Progenitor cell of endocrine pancreas (in vitro differentiated cells): ENCODE data around the gene PPP2R1B. TPM values are rescaled to one million over a fixed set of nuclear protein-coding genes. Genes with fewer than 3 reads are reported as not detected.
A peak's percentile ranks its signal among the peaks of the same experiment; 100 is the strongest.

ENCODE experiments used
- DNase-seq: peaks from one replicate; pipeline ENCODE4 v3.0.0; 2021; ENCODE audit warnings: low spot score; ENCODE audit not compliant: unreplicated experiment
- H3K27ac Mint-ChIP-seq: 2 replicates; pipeline ENCODE4 v1.8.0; 2021; ENCODE audit warnings: mild to moderate bottlenecking, moderate library complexity, mixed read lengths
- H3K27me3 Mint-ChIP-seq: 2 replicates; pipeline ENCODE4 v1.8.0; 2021; ENCODE audit warnings: mixed read lengths
- H3K36me3 Mint-ChIP-seq: 2 replicates; pipeline ENCODE4 v1.8.0; 2022; ENCODE audit warnings: mixed read lengths; ENCODE audit not compliant: insufficient read depth
- H3K4me1 Mint-ChIP-seq: 2 replicates; pipeline ENCODE4 v1.8.0; 2021; ENCODE audit warnings: low read depth, mixed read lengths
- H3K4me3 Mint-ChIP-seq: 2 replicates; pipeline ENCODE4 v1.8.0; 2021; ENCODE audit warnings: low read depth, mild to moderate bottlenecking, moderate library complexity, mixed read lengths
- H3K9me3 Mint-ChIP-seq: 2 replicates; pipeline ENCODE4 v1.8.0; 2021; ENCODE audit warnings: low read depth, mixed read lengths
- total RNA-seq: library from RNA; stranded (reverse); gene quantifications from 2 replicates; pipeline ENCODE4 v1.2.1, GENCODE V29; 2021
- TF ChIP-seq, protein P1 (sequence below): fragments of 200-600 bp; sonication (generic); IDR thresholded peaks from one replicate; pipeline ENCODE4 v1.5.0; 2021; ENCODE audit warnings: antibody characterized with exemption, mild to moderate bottlenecking; ENCODE audit not compliant: unreplicated experiment

Gene PPP2R1B
- total RNA-seq, 1 donor from 2014 or later, result 92.6 TPM

DNA sequence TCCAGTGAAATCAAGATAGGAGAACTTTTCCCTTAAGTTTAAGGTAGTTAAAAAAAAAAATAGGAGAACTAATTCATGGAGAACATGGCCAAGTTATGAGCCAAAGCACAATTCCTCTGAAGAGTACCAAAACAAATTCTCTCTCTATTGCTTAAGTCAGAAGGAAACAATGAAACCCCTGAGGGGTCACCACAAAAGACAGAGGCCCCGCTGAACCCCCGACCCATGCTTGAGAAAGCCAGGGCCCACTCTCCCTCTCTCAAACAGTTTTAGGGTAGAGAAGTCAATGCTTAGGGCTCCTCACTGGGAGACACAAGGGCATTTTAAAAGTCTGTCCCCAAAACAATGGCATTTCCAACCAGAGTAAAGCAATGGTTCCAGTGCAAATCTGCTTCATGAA is 26.9 kb downstream of the PPP2R1B start:
- Mint-ChIP-seq H3K4me3 (no peak overlapping the region), H3K36me3 (peaks cover 25% of the 10 kb centered on the region), H3K9me3 (no peaks in the 10 kb centered on the region), H3K27ac (peak overlapping the region; percentile 54), H3K27me3 (no peaks in the 10 kb centered on the region), H3K4me1 (peaks cover 19% of the 10 kb centered on the region)
- DNase-seq, result no peak
- TF ChIP-seq, protein P1, sequence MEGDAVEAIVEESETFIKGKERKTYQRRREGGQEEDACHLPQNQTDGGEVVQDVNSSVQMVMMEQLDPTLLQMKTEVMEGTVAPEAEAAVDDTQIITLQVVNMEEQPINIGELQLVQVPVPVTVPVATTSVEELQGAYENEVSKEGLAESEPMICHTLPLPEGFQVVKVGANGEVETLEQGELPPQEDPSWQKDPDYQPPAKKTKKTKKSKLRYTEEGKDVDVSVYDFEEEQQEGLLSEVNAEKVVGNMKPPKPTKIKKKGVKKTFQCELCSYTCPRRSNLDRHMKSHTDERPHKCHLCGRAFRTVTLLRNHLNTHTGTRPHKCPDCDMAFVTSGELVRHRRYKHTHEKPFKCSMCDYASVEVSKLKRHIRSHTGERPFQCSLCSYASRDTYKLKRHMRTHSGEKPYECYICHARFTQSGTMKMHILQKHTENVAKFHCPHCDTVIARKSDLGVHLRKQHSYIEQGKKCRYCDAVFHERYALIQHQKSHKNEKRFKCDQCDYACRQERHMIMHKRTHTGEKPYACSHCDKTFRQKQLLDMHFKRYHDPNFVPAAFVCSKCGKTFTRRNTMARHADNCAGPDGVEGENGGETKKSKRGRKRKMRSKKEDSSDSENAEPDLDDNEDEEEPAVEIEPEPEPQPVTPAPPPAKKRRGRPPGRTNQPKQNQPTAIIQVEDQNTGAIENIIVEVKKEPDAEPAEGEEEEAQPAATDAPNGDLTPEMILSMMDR, result no peak

DNA sequence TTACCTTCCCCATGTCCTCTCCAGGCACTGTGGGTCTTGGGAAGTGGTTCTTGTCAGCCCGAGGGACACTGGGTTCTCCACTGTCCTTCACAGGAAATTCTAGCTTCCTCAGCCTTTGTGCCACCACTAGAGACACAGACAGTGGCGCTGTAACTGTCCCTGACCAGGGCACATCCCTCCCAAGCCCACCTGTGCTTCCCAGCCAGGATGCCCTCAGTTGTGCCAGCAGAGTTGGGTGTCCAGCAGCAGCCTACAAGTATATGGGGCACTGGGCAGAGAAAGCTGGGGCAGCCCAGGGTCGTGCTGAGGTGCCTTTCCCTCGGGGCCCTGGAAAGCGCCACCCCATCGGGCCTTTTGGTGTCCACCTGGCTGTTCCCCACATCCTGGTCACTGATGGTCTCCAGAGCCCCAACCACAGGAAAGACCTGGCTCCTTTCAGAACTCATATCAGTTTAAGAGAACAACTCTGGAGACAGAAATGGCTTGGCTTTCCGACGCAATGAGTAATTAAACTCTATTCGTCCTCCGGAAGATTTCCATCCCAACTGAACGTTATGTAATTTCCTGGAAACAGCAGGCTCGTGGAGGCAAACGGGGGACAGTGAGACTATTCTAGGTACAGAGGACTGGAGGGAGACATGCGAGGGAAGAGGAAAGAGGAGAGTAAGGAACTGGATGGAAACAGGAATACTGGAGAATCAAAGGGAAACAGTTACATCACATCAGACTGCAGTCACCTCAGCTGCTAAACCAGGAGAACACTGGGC is 28.6 kb downstream of the PPP2R1B start:
- H3K36me3 Mint-ChIP-seq, result peaks cover 21% of the 10 kb centered on the region
- peak overlapping the region; percentile 60 for H3K27ac Mint-ChIP-seq
- H3K4me3 Mint-ChIP-seq, result no peak overlapping the region
- peaks cover 19% of the 10 kb centered on the region for H3K4me1 Mint-ChIP-seq
- H3K27me3 Mint-ChIP-seq, result no peaks in the 10 kb centered on the region
- no peaks in the 10 kb centered on the region for H3K9me3 Mint-ChIP-seq
- TF ChIP-seq, protein P1, result no peak
- DNase-seq, result no peak

GRCh38 chr11:111736621-111737443 is 29.4 kb downstream of the PPP2R1B start:
- Mint-ChIP-seq H3K36me3 (peaks cover 18% of the 10 kb centered on the region), H3K27ac (peak overlapping the region; percentile 31)

GRCh38 chr11:111736181-111736590 is 30.0 kb downstream of the PPP2R1B start:
- no peaks in the 10 kb centered on the region for H3K9me3 Mint-ChIP-seq
- H3K27me3 Mint-ChIP-seq, result no peaks in the 10 kb centered on the region
- H3K27ac Mint-ChIP-seq, result peak overlapping the region; percentile 82
- H3K4me3 Mint-ChIP-seq, result no peak overlapping the region
- TF ChIP-seq, protein P1, result no peak
- peaks cover 12% of the 10 kb centered on the region for H3K36me3 Mint-ChIP-seq
- peaks cover 21% of the 10 kb centered on the region for H3K4me1 Mint-ChIP-seq
- DNase-seq, result no peak

More at GRCh38 chr11:111736621-111737443, 29.4 kb downstream of the PPP2R1B start:
- no peak for DNase-seq
- TF ChIP-seq, protein P1, result no peak
- Mint-ChIP-seq H3K4me1 (peaks cover 19% of the 10 kb centered on the region), H3K27me3 (no peaks in the 10 kb centered on the region), H3K4me3 (no peak overlapping the region), H3K9me3 (no peaks in the 10 kb centered on the region)
